HG02642 (cell line): Measurements from ENCODE around the gene MRPL55.

Experiments
- ATAC-seq: cut with Tn5 transposase; IDR thresholded peaks from one replicate; pipeline ENCODE4 v1.9.1; 2021; ENCODE audit warnings: mild to moderate bottlenecking; ENCODE audit not compliant: unreplicated experiment, poor library complexity

MRPL55 gene

DNA sequence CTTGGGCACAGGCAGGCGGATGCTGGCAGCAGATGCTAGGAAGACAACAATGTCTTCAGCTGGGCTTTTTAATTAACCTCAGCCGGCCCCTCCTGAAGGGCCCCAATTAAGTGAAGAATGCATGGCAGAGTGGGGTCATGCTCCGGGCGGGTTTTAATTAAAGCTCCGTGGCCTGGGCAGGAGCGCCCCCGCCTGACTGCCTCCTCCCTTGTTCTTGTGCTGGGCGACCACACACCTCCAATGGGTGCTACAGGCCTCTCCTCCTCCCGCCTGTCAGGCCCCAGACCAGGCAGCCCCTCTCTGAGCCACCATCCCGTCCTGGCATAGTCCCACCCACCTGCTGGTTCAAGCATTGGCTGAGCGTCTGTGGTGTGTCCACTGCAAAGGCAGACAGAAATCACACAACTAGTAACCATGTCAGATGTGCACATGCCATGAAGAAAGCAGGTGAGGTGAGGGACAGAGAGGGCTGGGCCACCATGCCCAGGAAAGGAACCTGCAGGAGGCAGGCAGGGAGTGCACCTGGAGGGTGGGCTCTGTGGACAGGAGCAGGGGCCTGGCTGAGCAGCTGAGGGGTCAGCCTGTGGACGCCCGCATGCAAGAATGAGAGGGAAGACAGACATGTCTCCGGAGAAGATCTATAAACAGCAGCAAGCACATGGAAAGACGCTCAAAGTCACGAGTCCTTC, 35.1 kb downstream of the MRPL55 start:
- ATAC-seq: no peak

DNA sequence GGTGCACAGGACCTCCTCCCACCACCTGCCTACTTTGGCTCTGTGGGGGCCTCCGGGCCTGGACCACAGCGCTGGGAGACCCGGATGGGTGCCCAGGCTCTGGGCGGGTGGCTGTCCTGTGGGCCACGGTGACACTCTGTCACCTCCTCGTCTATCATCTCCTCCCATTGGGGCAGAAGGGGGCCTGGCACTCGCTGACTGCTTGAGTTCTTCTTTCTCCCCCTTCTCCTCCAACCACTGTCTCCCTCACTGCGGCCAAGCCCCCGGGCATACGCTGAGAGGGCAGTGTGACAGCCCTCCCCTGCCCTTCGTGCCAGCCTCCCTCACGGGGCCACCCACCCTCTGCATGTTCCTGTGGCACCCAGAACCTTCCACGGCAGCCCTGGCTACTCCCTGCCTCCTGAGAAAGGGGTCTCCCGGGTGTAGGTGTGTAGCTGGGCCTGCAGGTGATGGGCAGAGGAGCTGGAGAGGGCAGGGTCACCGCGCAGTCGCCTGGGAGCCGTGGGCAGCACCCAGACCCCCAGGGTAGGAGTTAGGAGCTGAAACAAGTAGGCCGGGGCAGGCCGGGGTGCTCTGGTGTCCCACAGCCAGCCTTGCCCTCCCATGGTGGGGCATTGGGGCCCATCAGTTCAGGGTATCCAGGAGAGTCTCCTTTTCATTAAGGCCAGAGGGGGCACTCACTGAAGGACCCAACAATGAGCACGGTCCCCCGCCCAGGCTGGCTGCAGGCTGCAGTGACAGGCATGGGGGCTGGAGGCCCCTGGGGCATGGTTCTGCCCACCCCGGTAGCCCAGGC, 35.8 kb downstream of the MRPL55 start:
- no peak for ATAC-seq

DNA sequence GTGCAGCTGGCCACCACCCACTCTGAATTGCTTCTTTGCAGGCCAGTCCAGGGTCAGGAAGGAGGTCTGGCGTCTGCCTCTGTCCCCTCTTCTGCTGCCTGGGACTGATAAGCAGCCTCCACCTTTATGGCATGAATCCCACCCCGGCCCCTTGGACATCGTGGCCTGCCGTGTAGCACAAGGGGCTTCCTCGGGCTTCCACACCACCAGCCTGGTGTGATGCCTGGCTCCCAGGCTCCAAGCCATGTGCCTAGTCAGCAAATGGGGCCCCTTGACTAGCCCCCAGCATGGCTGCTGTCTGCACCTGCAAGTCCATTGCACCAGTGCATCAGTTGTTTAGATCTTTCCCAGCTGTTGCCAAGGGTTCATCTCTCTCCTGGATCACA, 36.4 kb downstream of the MRPL55 start:
- ATAC-seq: no peak

DNA sequence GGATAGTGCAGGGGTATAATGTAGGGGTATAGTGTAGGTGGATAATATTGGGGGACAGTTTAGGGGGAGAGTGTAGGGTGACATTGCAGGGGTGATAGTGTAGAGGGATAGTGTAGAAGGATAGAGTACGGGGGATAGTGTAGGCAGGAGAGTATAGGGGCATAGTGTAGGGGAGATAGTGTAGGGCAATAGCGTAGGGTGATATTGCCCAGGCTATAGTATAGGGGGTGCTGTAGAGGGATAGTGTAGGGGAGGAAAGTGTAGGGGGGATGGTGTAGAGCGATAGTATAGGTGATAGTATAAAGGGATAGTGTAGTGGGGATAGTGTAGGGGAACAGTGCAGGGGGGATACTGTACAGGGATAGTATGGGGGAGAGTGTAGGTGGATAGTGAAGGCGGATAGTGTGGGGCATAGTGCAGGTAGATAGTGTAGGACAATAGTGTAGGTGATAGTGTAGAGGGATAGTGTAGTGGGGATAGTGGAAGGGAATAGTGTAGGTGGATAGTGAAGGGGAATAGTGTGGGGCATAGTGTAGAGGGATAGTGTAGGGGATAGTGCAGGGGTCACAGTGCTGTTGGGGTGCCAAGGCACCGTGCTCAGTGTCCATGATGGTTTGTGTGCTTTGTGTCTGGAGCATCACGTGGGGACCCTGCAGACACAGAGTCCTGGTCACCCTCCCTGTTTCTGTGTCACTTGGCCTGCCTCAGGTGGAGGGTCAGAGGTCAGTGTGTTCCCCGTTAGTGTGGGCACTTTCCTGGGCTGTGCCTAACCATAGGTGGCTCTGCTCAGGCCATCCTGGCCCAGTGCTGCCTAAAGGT, 37.1 kb downstream of the MRPL55 start:
- ATAC-seq: no peak

DNA sequence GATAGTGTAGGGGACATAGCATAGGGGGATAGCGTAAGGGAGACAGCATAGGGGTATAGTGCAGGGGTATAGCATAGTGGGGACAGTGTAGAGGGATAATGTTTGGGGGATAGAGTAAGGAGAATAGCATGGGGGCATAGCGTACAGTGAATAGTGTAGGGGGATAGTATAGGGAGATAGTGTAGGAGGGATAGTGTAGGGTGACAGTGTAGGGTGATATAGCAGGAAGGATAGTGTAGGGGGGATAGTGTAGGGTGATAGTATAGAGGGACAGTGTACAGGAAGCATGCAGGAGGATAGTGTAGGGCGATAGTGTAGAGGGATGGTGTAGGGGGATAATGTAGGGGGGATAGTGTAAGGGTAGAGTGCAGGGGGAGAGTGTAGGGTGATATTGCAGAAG, 38.2 kb downstream of the MRPL55 start:
- ATAC-seq: no peak

DNA sequence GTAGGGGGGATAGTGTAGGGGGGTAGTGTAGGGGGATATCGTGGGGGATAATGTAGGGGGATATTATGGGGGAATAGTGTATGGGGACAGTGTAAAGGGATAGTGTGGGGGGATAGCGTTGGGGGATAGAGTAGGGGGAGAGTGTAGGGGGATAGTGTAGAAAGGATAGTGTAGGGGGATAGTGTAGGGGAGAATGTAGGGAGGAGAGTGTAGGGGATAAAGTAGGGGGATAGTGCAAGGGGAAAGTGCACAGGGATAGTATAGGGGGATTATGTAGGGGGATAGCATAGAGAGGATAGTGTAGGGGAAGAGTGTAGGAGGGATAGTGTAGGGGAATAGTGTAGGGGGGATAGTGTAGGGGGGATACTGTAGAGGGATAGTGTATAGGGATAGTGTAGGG, 38.9 kb downstream of the MRPL55 start:
- no peak for ATAC-seq

DNA sequence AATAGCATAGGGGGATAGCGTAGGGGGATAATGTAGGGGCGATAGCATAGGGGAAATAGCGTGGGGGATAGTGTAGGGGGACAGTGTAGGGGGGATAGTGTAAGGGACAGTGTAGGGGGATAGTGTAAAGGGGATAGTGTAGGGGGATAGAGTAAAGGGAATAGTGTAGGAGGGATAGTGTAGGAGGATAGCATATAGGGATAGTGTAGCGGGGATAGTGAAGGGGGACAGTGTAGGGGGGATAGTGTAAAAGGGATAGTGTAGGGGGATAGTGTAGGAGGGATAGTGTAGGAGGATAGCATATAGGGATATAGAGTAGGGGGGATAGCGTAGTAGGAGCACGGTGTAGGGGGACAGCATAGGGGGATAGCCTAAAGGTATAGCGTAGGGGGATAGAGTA, 40.7 kb downstream of the MRPL55 start:
- no peak for ATAC-seq

DNA sequence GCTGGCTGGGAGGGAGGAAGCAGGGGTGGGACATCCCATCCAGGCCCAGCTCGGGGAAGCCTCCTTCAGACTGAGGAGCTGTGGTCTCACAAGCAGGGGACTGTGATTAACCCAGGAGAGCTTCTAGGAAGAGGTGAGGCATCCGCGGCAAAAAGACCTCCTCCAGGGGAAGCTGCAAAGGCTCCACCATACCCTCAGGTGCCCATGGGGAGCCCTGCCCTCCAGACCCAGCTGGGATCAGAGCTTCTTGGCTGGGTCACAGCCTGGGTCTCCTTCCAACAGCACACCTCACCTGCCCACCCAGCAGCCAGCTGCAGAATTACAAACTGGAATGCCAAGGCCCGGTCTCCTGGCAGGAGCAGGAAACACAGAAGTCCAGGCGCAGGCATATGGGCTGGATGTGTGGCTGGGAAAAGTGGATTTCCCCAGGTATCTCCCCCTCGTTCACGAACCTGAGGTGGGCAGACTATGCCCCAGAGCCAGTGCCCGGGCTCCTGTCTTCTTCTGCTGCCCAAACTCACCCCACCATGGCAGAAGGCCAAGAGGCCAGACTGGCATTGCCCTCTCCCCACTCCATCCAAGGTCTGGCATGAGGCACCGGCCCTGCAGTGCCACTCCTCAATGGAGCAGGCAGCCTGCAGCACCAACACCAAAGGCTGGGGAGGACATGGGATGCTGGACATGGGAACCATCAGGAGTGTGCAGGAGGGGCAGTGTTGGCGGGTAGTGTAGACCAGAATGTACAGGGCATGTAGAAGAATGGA, 42.0 kb downstream of the MRPL55 start:
- no peak for ATAC-seq

DNA sequence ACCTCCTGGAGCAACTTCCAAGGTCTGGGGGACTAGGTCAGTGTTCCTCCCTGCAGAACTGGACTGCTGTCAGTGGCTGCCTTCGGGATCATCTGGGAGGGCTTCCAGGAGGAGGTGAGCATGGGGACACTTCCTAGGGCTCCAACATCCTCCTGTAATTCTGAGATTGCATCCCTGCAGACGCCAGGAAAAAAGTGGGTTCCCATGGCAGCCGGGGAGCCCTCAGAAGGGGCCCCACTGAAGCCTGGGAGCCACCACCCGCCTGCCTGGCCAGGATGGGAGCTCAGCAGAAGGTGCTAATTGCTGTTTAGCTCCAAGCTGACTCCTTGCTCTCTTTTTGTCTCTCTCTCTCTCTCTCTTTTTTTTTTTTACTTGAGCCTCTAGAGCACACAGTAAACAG, 42.7 kb downstream of the MRPL55 start:
- no peak for ATAC-seq

DNA sequence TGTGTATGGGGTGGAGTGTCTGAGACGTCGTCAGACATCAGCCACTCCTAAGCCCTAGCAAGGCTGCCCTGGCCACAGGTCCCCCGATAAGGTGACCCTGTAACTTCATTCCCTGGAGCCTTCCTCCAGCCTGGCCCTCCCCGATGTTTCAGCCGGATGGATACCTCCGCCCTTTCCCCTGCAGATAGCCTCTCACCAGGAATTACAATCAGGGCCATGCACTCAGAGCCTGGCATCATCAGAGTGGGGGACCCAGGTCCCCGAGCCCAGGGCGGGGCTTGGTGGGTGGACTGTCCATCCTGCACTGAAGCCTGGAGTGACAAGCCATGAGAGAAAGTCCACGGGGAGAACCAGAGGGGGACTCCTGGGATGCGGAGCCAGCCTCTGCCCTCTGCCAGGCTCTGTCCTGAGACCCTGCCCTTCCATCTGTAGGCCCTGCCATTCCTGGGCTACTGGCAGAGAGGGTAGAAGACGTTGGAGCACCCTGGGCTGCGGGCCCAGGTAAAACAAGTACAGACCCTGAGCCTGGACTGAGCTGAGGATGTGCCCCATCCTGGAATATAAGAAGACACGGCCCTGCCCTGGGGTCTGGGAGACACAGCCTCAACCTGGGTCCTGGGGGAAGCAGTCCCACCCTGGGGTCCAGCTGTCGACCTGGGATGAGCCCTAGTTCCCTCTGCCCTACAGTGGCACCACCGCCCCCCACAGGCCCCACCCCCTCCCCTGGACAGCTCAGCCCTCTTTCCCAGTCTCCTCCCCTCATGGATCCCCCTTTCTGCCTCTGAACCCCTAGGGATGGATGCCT, 43.4 kb downstream of the MRPL55 start:
- no peak for ATAC-seq

DNA sequence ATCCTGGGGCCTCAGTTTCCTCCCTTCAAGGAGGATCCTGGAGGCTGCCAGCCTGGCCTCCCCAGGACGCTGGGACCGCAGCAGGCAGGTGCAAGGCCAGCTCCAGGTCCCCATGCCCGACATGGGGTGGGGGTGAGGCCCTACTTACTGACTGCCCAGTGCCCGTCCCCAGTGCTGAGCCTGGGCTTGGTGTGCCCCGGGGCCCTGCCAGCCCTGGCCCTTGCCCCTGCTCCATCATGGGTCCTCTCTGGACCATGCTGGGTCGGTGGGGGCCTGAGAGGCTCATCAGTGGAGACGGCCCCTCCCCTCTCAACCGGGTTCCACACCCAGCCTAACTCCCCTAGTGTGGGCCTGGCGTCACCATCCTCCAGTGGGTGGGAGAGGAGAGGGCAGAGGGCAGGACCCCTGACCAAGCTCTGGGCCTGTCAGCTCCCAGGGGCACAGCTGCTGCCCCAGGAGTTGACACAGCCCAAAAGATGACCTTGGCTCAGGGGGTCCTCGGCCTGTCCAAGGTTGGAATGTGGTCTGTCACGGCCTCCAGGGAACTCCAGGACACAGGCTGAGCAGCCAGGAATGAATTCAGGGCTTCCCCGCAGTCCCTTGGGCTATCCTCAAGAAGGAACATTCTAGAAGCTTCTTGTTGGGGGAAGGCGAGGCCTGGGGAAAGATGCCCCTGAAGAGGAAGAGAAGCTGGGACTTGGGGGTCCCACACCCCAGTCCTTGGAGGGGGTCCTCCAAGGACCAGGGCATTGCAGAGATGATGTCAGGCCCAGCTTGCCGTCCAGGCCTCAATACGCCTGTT, 44.2 kb downstream of the MRPL55 start:
- ATAC-seq: no peak

DNA sequence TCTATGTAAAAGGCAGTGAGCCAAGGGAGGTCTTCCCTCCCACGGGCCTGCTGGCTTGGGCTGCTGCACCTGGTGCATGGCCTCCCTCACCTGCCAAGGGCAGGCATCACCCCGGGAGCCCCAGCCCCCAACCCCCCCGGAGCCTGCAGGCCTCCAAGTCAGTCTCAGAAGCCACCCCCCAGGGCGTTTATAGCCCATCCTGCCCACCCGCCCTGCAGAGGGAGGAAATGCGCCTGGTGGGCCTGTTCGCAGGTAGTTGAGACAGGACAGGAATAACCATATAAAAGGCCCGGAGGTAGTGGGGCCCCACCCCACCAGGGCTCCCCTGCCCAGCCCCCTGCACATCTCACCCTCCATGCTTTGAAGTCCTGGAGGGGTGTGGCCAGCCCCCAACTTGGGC, 44.8 kb downstream of the MRPL55 start:
- no peak for ATAC-seq

DNA sequence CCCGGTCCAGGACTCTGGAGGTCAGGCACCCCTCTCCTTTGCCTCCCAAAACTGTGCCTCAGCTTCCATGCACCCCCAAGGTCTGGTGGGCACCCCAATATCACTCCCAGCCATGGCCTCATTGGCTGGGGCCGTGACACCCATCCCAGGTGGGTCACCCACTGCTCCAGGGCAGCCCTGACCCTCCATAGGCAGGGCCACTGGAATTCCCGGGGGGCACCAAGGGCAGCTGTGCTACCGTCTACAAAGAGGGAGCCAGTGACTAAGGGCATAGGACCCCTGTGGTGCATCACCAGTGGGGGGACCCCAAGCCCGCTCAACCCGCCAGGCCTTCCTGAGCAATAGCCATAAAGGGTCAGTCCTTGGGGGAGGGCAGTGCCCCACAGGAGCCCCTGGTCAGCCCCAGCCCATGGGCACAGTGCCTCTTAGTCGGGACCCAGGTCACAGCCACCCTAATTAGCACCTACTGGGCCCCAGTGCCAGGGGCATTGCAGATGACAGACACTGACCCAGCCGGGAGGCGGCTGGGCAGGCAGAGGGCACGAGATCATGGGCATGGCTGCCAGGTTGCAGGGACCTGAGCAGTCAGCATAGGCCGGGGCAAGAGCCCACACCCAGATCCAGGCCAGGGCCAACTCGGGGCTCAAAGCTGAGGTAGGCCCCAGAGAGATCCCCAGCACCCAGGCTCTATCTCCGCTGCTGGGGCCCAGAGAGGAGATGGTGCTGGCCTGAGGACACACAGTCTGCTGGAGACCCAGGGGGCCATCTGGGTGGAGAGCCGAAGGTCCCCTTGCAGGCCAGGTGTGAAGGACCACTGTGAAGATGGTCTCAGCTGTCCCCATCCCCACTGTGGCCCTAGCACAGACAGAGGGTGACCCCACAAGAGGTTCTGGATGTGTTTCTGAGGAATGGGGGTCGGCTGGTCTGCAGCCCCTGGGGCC, 45.6 kb downstream of the MRPL55 start:
- no peak for ATAC-seq

DNA sequence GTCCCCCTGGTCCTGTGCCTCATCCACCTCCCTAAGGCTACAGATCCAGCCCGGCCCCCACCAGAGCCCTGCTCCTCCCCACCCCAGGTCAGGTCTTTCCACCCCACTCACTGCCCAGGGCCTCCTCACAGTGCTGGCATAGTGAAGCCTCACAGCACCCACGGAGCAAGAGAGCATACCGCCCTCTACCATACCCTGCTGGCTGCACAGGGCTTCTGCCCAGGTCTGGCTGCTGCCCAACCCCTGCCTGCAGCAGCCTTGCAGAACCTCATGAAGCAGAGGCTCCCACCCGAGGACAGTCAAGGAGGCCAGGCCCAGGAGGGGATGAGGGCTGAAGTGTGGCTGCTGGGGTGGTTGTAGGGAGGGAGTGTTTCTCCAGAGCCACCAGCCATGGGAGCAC, 46.3 kb downstream of the MRPL55 start:
- no peak for ATAC-seq

DNA sequence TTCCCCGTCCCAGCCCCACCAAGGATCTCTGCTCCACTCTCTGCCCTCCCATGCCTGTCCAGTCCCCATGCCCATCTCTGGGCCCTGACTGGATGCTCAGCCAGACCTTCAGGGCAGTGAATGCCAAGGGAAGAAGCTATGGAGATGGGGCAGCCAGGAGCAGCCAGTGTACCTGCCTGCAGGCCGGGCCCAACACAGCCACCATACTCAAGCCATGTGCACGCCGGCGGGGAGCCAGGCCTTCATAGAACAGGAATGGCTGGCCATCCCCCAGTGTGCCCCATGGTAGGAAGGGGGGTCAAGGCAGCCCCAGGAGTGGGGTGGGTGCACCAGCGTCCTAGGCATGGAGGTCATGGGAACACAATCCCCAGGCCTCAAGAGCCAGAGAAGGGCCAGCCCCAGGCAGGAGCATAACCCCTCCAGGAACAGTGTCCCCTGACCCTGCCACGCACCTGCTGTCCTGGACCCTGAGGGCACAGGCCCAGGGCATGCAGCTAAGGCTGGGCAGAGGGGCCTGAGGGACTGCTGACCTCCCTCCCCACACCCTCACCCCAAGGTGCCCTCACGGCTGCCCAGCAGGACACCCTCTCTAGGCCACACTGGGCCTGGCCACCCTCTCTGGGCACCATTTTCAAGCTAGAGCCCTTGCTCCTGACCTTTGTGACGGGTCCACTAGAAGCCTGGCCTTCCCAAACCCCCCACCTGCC, 46.9 kb downstream of the MRPL55 start:
- ATAC-seq: no peak

DNA sequence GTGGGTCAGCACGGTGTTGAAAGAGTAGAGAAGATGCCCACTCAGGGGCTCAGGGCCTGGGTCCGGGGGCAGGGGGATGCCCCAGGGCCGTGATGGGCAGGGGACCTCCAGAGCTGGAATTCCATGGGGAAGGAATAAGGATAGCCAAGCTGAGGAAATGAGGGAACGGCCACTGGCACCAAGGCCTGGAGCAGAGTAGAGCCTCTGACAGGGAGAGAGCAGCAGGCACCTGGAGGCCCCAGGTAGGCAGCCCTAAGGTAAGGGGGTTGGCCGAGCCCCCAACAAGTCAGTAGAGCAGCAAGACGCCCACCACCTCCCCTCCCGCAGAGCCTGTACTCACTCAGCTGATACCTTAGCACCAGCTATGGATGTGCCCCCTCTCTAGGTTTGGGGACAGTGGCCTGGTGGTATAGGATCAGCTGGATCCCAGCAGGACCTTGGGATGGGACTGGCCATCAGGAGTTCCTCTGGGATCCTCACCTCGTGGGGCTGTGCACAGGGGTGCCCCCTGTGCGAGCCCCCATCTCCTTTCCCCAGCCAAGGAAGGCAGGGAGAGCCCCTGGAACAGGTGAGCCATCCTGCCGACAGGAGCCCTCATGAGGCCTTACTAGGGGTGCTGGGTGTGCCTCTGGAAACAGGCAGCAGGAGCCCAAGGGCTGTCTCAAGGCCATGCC, 47.6 kb downstream of the MRPL55 start:
- no peak for ATAC-seq
